ENCODE results near the gene DNMT3A.

Gene DNMT3A

DNA sequence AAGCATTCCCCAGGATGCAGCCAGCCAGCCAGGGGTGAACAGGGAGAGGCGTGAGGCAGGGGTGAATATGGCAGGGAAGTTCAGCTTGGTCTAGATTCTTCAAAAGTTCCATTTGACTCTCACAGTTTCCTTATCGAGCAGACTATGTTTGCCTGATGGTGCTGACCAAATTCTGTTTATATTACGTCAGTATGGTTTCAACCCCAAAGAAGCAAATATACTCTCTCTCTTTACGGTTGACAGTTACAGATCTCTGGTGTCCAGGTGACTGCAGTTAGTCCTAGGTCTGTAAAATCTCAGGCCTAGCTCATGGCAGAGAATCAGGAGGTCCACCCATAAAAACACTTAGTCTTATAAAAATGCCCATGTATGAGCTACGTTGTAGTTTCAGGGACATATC, 38.3 kb upstream of the DNMT3A start:
- H3K9ac ChIP-seq (ENCODE audit: low read length in 5 of 5) = no peak overlapping the region
- no peak overlapping the region for H3K27ac ChIP-seq (ENCODE audit: low read depth, low read length)
- H3K36me3 ChIP-seq (ENCODE audit: control insufficient read depth in 5 of 5, insufficient read depth in 5 of 5, low read length in 5 of 5) = no peaks in the 10 kb centered on the region
- H3K4me3 ChIP-seq (ENCODE audit: low read depth in 1 of 5, low read length in 5 of 5) = no peak overlapping the region
- H3K4me1 ChIP-seq (ENCODE audit: control insufficient read depth in 5 of 5, insufficient read depth in 5 of 5, low read length in 5 of 5) = peaks cover 0 to 32% (median 17%) of the 10 kb centered on the region in 5 donors
- H3K9me3 ChIP-seq (ENCODE audit: control insufficient read depth in 5 of 5, low read length in 5 of 5) = peaks cover 0 to 2% (median 0%) of the 10 kb centered on the region in 5 donors
- no peaks in the 10 kb centered on the region for H3K27me3 ChIP-seq (ENCODE audit: control insufficient read depth in 5 of 5, insufficient read depth in 4 of 5, low read length in 5 of 5)

DNA sequence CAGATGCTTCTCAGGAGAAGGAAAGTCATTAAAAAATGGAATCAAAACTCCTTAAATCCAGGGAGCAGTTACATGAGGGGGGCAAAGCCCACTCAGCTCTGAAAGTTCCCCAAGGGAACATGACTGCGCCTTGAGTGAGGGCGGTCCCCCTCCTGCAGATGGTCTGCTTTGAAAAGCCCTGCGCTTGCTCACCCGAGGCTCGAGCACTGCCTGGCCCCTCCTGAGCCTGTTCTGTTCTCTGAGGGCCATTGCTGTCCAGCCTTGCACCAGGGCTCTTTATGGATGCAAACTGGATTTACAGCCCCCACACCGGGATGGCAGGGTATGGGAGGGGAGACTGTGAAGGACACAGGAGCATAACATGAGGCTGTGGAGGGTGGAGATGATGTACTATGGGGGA, 37.8 kb upstream of the DNMT3A start:
- Histone ChIP-seq H3K4me3 (ENCODE audit: low read depth in 1 of 5, low read length in 5 of 5) (no peak overlapping the region), H3K4me1 (ENCODE audit: control insufficient read depth in 5 of 5, insufficient read depth in 5 of 5, low read length in 5 of 5) (peaks cover 0 to 32% (median 17%) of the 10 kb centered on the region in 5 donors), H3K27ac (ENCODE audit: low read depth, low read length) (no peak overlapping the region), H3K36me3 (ENCODE audit: control insufficient read depth in 5 of 5, insufficient read depth in 5 of 5, low read length in 5 of 5) (no peaks in the 10 kb centered on the region), H3K9ac (ENCODE audit: low read length in 5 of 5) (no peak overlapping the region), H3K9me3 (ENCODE audit: control insufficient read depth in 5 of 5, low read length in 5 of 5) (peaks cover 0 to 2% (median 0%) of the 10 kb centered on the region in 5 donors), H3K27me3 (ENCODE audit: control insufficient read depth in 5 of 5, insufficient read depth in 4 of 5, low read length in 5 of 5) (no peaks in the 10 kb centered on the region)

DNA sequence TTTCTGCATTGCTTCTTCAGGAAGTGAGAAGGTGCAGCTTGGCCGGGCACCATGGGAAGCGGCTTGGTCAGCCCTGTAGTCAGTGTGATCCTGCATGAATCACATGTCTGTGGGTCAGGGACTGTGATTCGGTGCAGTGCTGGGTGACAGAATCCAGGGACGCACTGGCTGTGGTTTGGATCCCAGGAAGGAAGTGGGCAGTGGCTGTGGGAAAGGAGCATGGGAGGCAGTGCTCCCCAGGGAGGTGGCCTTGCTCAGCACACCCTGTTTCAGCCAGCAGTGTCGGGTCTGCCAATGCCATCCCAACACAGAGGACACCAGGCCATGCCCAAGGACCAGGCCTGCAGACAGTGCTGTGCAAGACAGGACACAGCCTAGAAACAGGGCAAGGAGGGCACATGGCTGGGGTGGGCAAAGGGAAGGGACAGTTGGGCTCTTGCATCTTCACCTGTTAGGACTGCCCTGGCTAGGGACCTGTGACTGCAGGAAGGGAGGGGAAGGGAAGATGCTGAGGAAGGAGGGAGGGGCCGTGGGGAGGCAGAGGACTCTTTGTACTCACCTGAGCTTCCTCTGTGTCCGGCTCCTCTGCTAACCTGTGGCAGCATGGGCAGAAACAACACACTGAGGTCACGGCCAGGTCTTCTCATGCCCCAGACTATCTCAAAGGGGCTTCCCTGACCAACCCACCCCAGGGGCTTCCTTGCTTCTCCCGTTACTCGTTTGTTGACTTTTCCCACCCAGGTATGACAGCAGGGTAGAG, 37.2 kb upstream of the DNMT3A start:
- Histone ChIP-seq H3K4me3 (ENCODE audit: low read depth in 1 of 5, low read length in 5 of 5) (no peak overlapping the region), H3K9me3 (ENCODE audit: control insufficient read depth in 5 of 5, low read length in 5 of 5) (peaks cover 0 to 2% (median 0%) of the 10 kb centered on the region in 5 donors), H3K36me3 (ENCODE audit: control insufficient read depth in 5 of 5, insufficient read depth in 5 of 5, low read length in 5 of 5) (no peaks in the 10 kb centered on the region), H3K27me3 (ENCODE audit: control insufficient read depth in 5 of 5, insufficient read depth in 4 of 5, low read length in 5 of 5) (no peaks in the 10 kb centered on the region), H3K4me1 (ENCODE audit: control insufficient read depth in 5 of 5, insufficient read depth in 5 of 5, low read length in 5 of 5) (peaks cover 0 to 32% (median 17%) of the 10 kb centered on the region in 5 donors), H3K27ac (ENCODE audit: low read depth, low read length) (no peak overlapping the region), H3K9ac (ENCODE audit: low read length in 5 of 5) (no peak overlapping the region)

DNA sequence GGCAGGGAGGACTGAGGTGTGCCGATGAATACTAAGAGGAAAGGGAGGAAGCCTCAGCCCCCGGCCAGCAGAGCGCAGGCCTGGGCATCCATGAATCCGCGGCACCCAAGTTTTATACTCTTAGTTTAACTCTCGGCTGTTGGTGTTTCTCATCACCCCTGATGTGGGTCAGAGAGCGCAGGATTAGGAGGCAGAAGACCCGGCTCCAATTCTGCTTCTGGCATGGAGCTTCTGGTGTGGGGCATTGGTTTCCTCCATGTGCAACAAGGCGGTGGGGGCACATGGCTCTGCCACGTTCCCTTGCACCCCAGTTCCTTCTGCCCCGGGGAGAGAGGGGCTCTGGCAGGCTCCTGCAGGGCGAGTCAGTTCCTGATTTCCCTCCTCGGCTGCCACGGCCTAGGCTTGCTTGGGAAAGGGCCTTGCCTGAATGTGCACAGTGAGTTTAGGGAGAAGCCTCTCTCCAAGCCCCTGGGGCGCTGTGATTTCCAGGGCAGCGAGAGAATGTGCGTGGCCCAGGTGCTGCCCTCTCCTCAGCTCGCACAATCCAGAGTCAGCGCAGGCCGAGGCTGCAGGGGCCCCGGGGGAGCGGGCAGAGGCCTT, 36.2 kb upstream of the DNMT3A start:
- H3K4me3 ChIP-seq (ENCODE audit: low read depth in 1 of 5, low read length in 5 of 5) = no peak overlapping the region
- H3K27ac ChIP-seq (ENCODE audit: low read depth, low read length) = no peak overlapping the region
- no peak overlapping the region for H3K9ac ChIP-seq (ENCODE audit: low read length in 5 of 5)
- H3K27me3 ChIP-seq (ENCODE audit: control insufficient read depth in 5 of 5, insufficient read depth in 4 of 5, low read length in 5 of 5) = no peaks in the 10 kb centered on the region
- peaks cover 0 to 2% (median 0%) of the 10 kb centered on the region in 5 donors for H3K9me3 ChIP-seq (ENCODE audit: control insufficient read depth in 5 of 5, low read length in 5 of 5)
- H3K36me3 ChIP-seq (ENCODE audit: control insufficient read depth in 5 of 5, insufficient read depth in 5 of 5, low read length in 5 of 5) = no peaks in the 10 kb centered on the region
- peaks cover 0 to 32% (median 17%) of the 10 kb centered on the region in 5 donors for H3K4me1 ChIP-seq (ENCODE audit: control insufficient read depth in 5 of 5, insufficient read depth in 5 of 5, low read length in 5 of 5)

DNA sequence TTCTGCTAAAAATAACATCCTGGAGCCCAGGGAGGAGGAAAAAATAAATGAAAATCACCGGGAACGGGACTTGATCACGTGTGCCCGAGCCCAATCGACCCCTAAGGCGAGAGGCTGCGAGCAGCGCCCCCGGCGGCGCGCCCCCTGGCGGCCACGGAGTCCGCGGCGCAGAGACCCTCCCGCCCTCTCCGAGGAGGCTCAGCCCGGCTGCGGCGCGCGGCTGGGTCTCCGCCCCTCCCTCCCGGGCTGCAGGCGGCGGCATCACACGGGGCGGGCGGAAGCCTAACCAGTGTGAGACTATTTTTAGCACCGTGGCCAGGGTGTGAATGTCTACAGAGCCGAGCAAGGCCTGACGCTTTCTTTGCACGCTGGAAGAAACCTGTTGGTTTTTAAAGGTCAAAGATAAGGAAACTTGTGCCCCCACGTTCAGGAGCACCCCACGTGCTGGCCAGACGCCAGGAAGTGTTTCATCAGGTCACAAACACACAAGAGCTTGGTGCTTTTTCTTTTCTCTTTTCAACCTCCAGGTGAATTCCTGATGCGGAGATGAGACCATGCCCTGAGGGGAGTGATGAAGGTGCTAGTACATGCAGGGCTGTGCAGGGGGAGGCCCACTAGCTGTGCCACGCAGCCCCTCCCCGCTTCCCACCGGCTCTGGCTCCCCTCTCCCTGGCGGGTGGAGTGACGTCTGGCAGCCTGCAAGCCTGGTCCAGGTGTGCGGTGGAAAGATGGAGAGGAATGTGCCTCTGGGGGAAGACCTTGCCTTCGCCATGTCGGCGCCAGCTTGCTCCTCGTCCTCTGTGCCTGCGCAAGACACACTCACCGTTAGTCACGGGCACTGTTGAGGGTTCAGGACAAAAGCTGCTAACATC, 35.3 kb upstream of the DNMT3A start:
- H3K4me3 ChIP-seq (ENCODE audit: low read depth in 1 of 5, low read length in 5 of 5) = peak overlapping the region; percentile 34 to 58 (median 46)
- peak overlapping the region in 1 of 5 donors; percentile 27 for H3K9ac ChIP-seq (ENCODE audit: low read length in 5 of 5)
- H3K27me3 ChIP-seq (ENCODE audit: control insufficient read depth in 5 of 5, insufficient read depth in 4 of 5, low read length in 5 of 5) = no peaks in the 10 kb centered on the region
- H3K27ac ChIP-seq (ENCODE audit: low read depth, low read length) = no peak overlapping the region
- peaks cover 0 to 32% (median 17%) of the 10 kb centered on the region in 5 donors for H3K4me1 ChIP-seq (ENCODE audit: control insufficient read depth in 5 of 5, insufficient read depth in 5 of 5, low read length in 5 of 5)
- H3K36me3 ChIP-seq (ENCODE audit: control insufficient read depth in 5 of 5, insufficient read depth in 5 of 5, low read length in 5 of 5) = no peaks in the 10 kb centered on the region
- peaks cover 0 to 2% (median 0%) of the 10 kb centered on the region in 5 donors for H3K9me3 ChIP-seq (ENCODE audit: control insufficient read depth in 5 of 5, low read length in 5 of 5)

DNA sequence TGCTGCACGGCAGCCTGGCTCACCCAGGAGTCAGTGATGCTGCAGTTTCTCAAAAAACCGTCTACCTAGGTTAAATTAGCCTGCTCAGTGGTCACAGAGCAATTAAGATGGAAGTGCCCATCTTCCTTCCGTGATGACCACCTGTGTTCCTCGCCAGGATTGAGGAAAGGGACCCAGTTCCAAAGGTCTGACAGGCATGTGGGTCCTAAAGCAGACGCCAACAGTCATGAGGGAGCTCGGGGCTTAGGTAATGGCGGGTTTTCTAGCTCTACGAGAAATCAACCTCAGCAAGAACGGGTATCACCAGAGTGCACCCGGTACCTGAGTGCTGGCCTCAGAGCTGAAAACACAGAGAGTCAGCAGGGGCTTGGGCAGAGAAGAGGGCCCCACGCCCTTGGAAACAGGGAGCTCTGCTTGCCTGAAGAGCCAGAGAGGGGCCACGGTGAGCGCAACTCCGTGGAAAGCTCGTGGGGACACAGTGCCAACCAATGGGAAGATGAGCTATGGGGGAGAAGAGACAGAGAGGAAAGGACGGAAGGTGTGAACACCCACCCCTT, 34.3 kb upstream of the DNMT3A start:
- peak overlapping the region in 1 of 5 donors; percentile 27 for H3K9ac ChIP-seq (ENCODE audit: low read length in 5 of 5)
- H3K9me3 ChIP-seq (ENCODE audit: control insufficient read depth in 5 of 5, low read length in 5 of 5) = peaks cover 0 to 2% (median 0%) of the 10 kb centered on the region in 5 donors
- no peaks in the 10 kb centered on the region for H3K27me3 ChIP-seq (ENCODE audit: control insufficient read depth in 5 of 5, insufficient read depth in 4 of 5, low read length in 5 of 5)
- H3K4me1 ChIP-seq (ENCODE audit: control insufficient read depth in 5 of 5, insufficient read depth in 5 of 5, low read length in 5 of 5) = peaks cover 0 to 26% (median 17%) of the 10 kb centered on the region in 5 donors
- no peak overlapping the region for H3K27ac ChIP-seq (ENCODE audit: low read depth, low read length)
- H3K4me3 ChIP-seq (ENCODE audit: low read depth in 1 of 5, low read length in 5 of 5) = peak overlapping the region in 3 of 5 donors; percentile 34 to 58 (median 57)
- H3K36me3 ChIP-seq (ENCODE audit: control insufficient read depth in 5 of 5, insufficient read depth in 5 of 5, low read length in 5 of 5) = no peaks in the 10 kb centered on the region

DNA sequence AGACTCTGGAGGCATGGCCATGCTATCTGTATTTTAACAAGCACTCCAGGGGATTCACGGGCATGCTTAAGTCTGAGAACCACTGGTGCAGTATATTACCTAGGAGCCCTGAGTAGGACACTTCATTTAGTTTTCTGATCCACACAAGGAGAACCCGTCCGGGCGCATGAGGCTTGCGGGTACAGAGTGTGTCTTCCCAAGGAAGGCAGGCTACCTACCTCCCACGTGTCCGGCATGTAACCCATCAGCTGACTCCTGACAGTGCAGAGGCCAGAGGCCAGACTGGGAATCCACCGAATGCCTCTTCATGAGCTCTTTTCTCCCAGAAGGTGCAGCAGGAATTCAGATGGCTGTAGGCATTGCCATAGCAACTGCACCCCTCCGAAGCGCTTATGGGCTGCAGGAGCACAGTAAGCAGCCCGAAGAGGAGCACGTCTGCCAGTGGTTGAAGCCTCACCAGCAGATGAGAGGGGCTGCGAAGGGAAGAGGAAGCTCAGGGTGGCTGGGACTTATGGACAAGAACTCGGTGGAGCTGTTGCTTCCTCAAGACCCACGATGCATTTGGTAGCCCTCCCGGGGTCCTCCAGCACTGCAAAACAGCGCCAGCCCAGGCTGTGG, 33.8 kb upstream of the DNMT3A start:
- no peak overlapping the region for H3K27ac ChIP-seq (ENCODE audit: low read depth, low read length)

DNA sequence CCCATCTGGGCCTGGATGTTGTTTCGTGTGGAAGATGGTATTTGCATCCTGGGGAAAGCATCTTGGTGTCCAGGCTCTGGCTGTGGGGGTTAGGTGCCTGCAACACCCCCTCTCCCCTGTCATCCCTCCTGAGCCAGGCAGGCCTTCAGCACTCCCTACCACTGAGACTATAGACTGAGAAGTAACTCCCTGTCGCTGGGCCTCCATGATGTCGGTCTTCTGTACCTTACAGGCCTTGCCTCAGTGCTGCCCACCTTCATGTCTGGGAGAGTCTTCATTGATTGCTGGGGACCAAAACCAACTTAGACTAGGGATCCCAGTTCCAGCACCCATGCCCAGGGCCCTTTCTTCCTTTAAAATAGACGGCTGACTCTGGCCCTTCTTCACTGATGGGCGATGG, 33.1 kb upstream of the DNMT3A start:
- H3K27me3 ChIP-seq (ENCODE audit: control insufficient read depth in 5 of 5, insufficient read depth in 4 of 5, low read length in 5 of 5) = no peaks in the 10 kb centered on the region
- peaks cover 0 to 2% (median 0%) of the 10 kb centered on the region in 5 donors for H3K9me3 ChIP-seq (ENCODE audit: control insufficient read depth in 5 of 5, low read length in 5 of 5)
- H3K4me1 ChIP-seq (ENCODE audit: control insufficient read depth in 5 of 5, insufficient read depth in 5 of 5, low read length in 5 of 5) = peaks cover 0 to 26% (median 17%) of the 10 kb centered on the region in 5 donors
- no peaks in the 10 kb centered on the region for H3K36me3 ChIP-seq (ENCODE audit: control insufficient read depth in 5 of 5, insufficient read depth in 5 of 5, low read length in 5 of 5)
- no peak overlapping the region for H3K27ac ChIP-seq (ENCODE audit: low read depth, low read length)
- H3K4me3 ChIP-seq (ENCODE audit: low read depth in 1 of 5, low read length in 5 of 5) = no peak overlapping the region
- H3K9ac ChIP-seq (ENCODE audit: low read length in 5 of 5) = no peak overlapping the region

More for the DNA sequence above, 33.8 kb upstream of the DNMT3A start:
- Histone ChIP-seq H3K4me1 (ENCODE audit: control insufficient read depth in 5 of 5, insufficient read depth in 5 of 5, low read length in 5 of 5) (peaks cover 0 to 26% (median 17%) of the 10 kb centered on the region in 5 donors), H3K9ac (ENCODE audit: low read length in 5 of 5) (no peak overlapping the region), H3K9me3 (ENCODE audit: control insufficient read depth in 5 of 5, low read length in 5 of 5) (peaks cover 0 to 2% (median 0%) of the 10 kb centered on the region in 5 donors), H3K4me3 (ENCODE audit: low read depth in 1 of 5, low read length in 5 of 5) (no peak overlapping the region), H3K36me3 (ENCODE audit: control insufficient read depth in 5 of 5, insufficient read depth in 5 of 5, low read length in 5 of 5) (no peaks in the 10 kb centered on the region), H3K27me3 (ENCODE audit: control insufficient read depth in 5 of 5, insufficient read depth in 4 of 5, low read length in 5 of 5) (no peaks in the 10 kb centered on the region)

DNA sequence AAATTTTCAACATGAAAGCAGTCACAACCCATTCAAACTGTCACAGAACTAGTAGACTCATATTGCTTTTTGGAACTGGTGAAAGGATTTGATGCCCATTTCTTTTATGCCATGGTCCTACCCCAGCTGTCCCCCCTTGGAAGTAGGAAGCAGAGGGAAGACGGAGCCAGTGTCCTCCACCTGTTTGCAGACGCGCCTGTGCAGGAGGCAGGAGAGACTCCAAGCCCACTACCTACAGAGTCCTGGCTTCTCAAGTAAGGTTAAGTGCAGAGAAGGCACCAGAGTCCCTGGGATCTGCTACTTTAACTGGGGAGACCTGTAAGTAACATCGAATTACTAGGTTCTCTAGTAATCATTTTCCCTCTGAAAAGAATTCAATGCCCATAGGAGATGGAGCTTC, 32.7 kb upstream of the DNMT3A start:
- no peak overlapping the region for H3K27ac ChIP-seq (ENCODE audit: low read depth, low read length)
- no peaks in the 10 kb centered on the region for H3K36me3 ChIP-seq (ENCODE audit: control insufficient read depth in 5 of 5, insufficient read depth in 5 of 5, low read length in 5 of 5)
- peaks cover 0 to 26% (median 17%) of the 10 kb centered on the region in 5 donors for H3K4me1 ChIP-seq (ENCODE audit: control insufficient read depth in 5 of 5, insufficient read depth in 5 of 5, low read length in 5 of 5)
- no peak overlapping the region for H3K9ac ChIP-seq (ENCODE audit: low read length in 5 of 5)
- peaks cover 0 to 2% (median 0%) of the 10 kb centered on the region in 5 donors for H3K9me3 ChIP-seq (ENCODE audit: control insufficient read depth in 5 of 5, low read length in 5 of 5)
- H3K27me3 ChIP-seq (ENCODE audit: control insufficient read depth in 5 of 5, insufficient read depth in 4 of 5, low read length in 5 of 5) = no peaks in the 10 kb centered on the region
- H3K4me3 ChIP-seq (ENCODE audit: low read depth in 1 of 5, low read length in 5 of 5) = no peak overlapping the region

Measured in subcutaneous abdominal adipose tissue (tissue), 5 donors.